ENCODE measurements around the gene RMDN3. TPM values are rescaled to one million over a fixed set of nuclear protein-coding genes. Genes with fewer than 3 reads are reported as not detected.

Gene RMDN3
- total RNA-seq, 1 experiment from 2014 or later = 10.4 TPM

GRCh38 chr15:40693904-40694687 lies 61.0 kb downstream of the RMDN3 start:
- no peak for DNase-seq (ENCODE audit: low spot score)

- peak; percentile 37 for DNase-seq (ENCODE audit: low spot score)
Observed at GRCh38 chr15:40691737-40692136, 63.3 kb downstream of the RMDN3 start.

DNA sequence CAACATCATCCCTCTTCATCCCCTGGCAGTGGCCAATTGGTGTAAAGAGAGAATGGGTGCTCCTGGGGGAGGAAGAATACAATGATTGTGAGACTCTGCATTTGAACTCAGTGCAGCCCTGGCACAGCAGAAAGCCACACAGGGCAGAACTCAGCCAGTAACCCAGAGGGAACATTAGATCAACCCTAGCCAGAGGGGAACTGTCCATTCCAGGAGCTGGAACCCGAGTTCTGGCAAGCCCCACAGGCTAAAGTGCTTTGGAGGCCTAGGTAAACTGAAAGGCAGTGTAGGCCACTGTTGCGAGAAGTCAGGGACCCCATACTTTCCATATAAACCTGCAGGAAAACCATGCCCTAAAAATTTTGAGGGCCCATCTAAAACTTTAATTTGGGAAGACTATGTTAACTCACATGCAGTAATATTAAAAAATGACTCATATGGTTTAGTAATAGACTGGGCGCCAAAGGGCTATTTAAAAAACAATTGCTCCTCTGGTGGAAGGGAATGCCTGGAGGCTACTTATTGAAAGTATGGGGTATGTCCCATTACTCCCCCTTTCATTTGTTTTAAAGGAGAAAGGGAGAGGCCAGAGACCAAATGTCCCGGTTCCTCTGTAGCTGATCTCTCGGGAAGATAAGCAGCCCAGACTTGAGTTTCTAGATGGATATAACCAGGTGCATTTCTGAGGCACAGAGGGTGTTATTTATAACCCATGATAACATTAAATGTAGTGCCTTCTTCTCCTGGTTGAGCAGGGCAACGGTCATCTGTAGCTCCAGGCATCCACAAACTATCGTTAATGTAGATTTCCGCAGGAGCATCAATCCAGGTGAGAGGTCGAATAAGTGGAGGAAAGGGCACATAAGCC lies 65.9 kb downstream of the RMDN3 start:
- DNase-seq (ENCODE audit: low spot score) = no peak

Other genes with a start within 250 kb of the RMDN3 start
- 22.9 and 33.5 TPM in 2 replicates for gene CCDC32, start 190.2 kb downstream of the RMDN3 start, total RNA-seq (2014; rRNA removed; shearing (Covaris generic))
- 13.6 and 18.2 TPM in 2 replicates for gene RPUSD2, start 186.0 kb downstream of the RMDN3 start, total RNA-seq (2014; rRNA removed; shearing (Covaris generic))
- 18.3 and 18.8 TPM in 2 replicates for gene KNL1, start 161.0 kb downstream of the RMDN3 start, total RNA-seq (2014; rRNA removed; shearing (Covaris generic))
- gene RAD51, start 60.1 kb downstream of the RMDN3 start, total RNA-seq (2014; rRNA removed; shearing (Covaris generic)) = 8.5 and 13.5 TPM in 2 replicates
- 43.2 and 49.0 TPM in 2 replicates for gene GCHFR, start 8.8 kb upstream of the RMDN3 start, total RNA-seq (2014; rRNA removed; shearing (Covaris generic))
- 0.45 TPM in 1 of 2 replicates, not detected in the other for gene C15orf62, start 14.7 kb upstream of the RMDN3 start, total RNA-seq (2014; rRNA removed; shearing (Covaris generic))
- 29.4 and 32.2 TPM in 2 replicates for gene ZFYVE19, start 51.8 kb upstream of the RMDN3 start, total RNA-seq (2014; rRNA removed; shearing (Covaris generic))
- 50.4 and 60.5 TPM in 2 replicates for gene DNAJC17, start 52.2 kb upstream of the RMDN3 start, total RNA-seq (2014; rRNA removed; shearing (Covaris generic))
- gene PPP1R14D, start 73.5 kb upstream of the RMDN3 start, total RNA-seq (2014; rRNA removed; shearing (Covaris generic)) = not detected in 2 replicates
- 0.02 TPM in 1 of 2 replicates, not detected in the other for gene SPINT1, start 88.8 kb upstream of the RMDN3 start, total RNA-seq (2014; rRNA removed; shearing (Covaris generic))
- 0.41 TPM in 1 of 2 replicates, not detected in the other for gene RHOV, start 119.0 kb upstream of the RMDN3 start, total RNA-seq (2014; rRNA removed; shearing (Covaris generic))
- gene VPS18, start 139.2 kb upstream of the RMDN3 start, total RNA-seq (2014; rRNA removed; shearing (Covaris generic)) = 13.3 and 18.5 TPM in 2 replicates
- gene DLL4, start 174.1 kb upstream of the RMDN3 start, total RNA-seq (2014; rRNA removed; shearing (Covaris generic)) = 0.10 TPM in 1 of 2 replicates, not detected in the other
- 28.0 and 35.4 TPM in 2 replicates for gene CHAC1, start 198.2 kb upstream of the RMDN3 start, total RNA-seq (2014; rRNA removed; shearing (Covaris generic))

Data from H4 (cell line).